ENCODE measurements around the gene TPI1.
A peak's percentile ranks its signal among the peaks of the same experiment; 100 is the strongest.

Gene TPI1

DNA sequence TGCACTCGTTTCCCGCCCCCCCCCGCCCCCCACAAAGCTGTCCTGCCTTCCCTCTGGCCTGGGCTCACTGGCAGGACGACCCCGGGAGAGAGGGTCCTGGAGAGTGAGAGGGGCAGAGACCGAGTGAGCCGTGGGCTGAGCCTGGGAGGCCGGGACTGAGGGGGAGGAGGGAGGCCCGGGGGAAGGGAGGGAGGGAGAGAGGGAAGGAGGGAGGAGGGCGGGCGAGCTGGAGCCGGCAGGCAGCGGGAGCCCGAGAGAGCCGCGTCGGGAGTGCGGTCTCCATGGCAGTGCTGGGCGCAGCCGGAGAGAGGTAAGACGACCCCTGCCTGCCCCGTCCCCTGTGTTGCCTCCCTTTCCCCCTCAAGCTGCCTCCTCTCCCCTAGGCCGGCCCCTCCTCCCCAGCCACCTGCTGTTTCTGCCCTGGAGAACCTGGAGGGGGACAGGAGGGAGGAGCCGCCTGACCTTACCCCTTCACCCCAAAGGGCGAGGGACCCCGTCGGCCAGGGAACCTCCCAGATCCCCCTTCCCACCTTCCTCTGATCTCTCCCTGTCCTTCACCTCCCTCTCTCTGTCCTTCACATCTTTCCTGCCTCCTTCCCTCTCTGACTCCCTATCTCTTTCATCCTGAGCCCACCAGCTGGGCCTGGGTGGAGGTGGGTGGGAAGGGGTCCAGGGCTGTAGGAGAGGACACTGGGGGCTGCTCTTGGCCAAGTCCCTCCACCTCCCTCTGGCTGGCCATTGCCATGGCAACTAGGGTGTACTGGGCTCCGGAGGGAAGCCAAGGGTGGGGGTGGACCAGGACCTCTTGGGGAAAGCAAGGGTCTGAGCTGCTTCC, 45.5 kb upstream of the TPI1 start, which contains the start of gene GPR162:
GPR162 (plus strand) TSS at position 231 of the 835 bp plus-strand sequence. CDS start 2,078 bp downstream, outside the sequence.
- in situ Hi-C loops (cut with HindIII; ENCODE audit: low sequenced_read_pairs): no loop called here
- peak; percentile 60 for DNase-seq (ENCODE audit: low read depth, low spot score)
- no peak for TF ChIP-seq CTCF (IDR thresholded peaks at IDR 0.05; ENCODE audit: low read depth, low read length)
- H3K4me3 ChIP-seq (ENCODE audit: low read depth, low read length): peak within 1 kb of the TSS; percentile 52

DNA sequence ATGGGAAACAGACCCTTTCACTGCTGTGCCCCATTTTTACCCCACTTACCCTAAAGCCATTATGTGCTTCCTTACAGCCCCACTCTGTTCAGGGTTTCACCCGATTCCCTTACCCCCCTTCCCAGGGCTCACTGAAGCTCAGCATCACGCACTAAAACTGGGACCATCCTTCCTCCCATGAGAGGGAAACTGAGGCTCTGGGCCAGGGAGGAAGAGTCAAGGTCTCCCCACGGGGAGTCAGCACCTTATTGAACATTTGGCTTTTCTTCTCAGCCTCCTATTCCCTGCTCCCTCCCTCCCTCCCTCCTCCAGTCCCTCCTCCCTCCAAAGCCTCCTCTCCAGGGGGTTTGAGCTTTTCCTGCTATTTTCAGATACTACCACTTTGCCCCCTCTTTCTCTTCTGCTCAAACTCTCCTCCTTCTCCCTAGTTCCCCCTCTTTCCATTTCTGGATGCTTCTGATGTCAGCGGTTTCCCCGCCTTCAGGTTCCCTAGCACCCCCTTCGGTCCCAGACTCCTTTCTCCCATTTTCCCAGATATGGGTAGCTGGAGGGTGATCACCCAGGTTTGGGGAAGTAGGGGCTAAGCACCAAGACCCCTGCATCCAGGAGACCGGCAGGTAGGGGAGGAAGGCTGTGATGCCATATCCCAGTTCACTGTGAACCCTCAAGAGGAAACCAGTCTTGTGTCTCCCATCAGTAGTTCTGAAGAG, 44.8 kb upstream of the TPI1 start:
- no peak for TF ChIP-seq CTCF (IDR thresholded peaks at IDR 0.05; ENCODE audit: low read depth, low read length)
- in situ Hi-C loops (cut with HindIII; ENCODE audit: low sequenced_read_pairs): no loop called here

DNA sequence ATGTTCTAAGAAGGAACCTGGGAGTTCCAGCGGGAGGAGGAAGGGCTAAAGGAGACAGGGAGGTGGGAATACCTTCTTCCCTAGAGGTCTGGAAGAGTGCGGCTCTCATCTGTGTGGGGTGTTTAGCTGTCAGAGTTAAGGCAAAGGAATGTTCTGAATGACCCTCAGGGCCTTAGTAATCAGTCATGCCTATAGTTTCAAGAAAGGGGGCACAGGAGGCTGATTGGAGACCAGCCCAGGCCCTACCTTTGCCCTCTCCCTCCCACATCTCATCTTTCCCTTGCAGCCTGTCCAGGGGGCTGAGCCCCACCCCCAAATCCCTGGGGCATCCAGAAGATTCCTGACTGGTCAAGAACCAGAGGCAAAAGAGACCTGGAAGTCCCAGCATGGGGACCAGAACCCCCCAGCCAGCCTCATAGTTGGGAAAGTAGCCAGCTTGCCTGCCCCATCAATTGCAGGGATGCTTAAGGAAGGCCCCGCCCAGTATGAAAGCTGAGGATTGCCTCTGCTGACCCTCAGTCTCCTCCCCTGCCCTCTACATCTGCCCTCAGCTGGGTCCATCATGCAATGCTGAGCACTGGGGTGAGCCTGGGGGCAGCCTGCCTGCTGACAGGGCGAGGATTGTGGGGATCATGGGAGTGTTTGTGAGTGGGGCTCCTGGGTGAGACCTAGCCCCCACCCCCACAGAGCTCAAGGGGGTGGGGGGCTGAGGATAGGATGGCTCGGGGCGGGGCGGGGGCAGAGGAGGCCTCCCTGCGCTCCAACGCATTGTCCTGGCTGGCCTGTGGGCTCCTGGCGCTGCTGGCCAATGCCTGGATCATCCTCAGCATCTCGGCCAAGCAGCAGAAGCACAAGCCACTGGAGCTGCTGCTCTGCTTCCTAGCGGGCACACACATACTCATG, 43.9 kb upstream of the TPI1 start:
- DNase-seq (ENCODE audit: low read depth, low spot score): no peak
- no peak overlapping the region for H3K4me3 ChIP-seq (ENCODE audit: low read depth, low read length)
- in situ Hi-C loops (cut with HindIII; ENCODE audit: low sequenced_read_pairs): no loop called here
- TF ChIP-seq CTCF (IDR thresholded peaks at IDR 0.05; ENCODE audit: low read depth, low read length): no peak

More for the DNA sequence above, 44.8 kb upstream of the TPI1 start:
- no peak for DNase-seq (ENCODE audit: low read depth, low spot score)
- peak overlapping the region; percentile 52 for H3K4me3 ChIP-seq (ENCODE audit: low read depth, low read length)

DNA sequence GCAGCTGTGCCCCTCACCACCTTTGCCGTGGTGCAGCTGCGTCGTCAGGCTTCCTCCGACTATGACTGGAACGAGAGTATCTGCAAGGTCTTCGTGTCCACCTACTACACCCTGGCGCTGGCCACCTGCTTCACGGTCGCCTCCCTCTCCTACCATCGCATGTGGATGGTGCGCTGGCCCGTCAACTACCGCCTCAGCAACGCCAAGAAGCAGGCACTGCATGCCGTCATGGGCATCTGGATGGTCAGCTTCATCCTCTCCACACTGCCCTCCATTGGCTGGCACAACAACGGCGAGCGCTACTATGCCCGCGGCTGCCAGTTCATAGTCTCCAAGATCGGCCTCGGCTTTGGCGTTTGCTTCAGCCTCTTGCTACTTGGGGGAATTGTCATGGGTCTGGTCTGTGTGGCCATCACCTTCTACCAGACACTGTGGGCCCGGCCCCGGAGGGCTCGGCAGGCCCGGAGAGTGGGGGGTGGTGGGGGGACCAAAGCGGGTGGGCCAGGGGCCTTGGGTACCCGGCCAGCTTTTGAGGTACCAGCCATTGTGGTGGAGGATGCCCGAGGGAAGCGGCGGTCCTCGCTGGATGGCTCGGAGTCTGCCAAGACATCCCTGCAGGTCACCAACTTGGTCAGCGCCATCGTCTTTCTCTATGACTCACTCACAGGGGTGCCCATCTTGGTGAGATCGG, 43.1 kb upstream of the TPI1 start:
- in situ Hi-C loops (cut with HindIII; ENCODE audit: low sequenced_read_pairs): no loop called here
- no peak overlapping the region for H3K4me3 ChIP-seq (ENCODE audit: low read depth, low read length)
- no peak for TF ChIP-seq CTCF (IDR thresholded peaks at IDR 0.05; ENCODE audit: low read depth, low read length)
- DNase-seq (ENCODE audit: low read depth, low spot score): no peak

DNA sequence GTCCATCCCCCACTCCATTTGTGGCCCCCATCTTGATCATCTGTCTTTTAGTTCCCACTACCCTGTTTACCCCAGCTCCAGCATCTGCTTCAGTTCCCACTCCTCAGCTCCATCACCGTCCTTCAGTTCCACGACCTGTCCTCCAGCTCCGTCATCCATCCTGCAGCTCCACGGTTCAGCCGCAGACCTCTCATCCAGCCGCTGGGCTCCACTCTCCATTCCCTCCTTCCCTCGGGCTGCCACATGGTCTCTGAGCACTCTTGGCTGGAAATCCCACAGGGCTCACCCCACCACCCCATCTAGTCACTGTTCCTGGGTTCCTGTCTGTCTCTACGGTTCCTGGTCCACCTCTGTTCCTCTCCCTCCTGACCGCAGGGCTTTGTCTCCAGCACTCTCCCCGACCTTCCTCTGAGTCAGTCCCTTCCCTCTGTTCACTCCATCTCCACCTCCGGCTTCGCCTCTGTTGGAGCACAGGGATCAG, 42.4 kb upstream of the TPI1 start:
- in situ Hi-C loops (cut with HindIII; ENCODE audit: low sequenced_read_pairs): no loop called here
- peak overlapping the region; percentile 24 for H3K4me3 ChIP-seq (ENCODE audit: low read depth, low read length)
- DNase-seq (ENCODE audit: low read depth, low spot score): peak; percentile 42
- TF ChIP-seq CTCF (IDR thresholded peaks at IDR 0.05; ENCODE audit: low read depth, low read length): no peak
